Fibroblast of lung (primary cell): ENCODE measurements around the gene SNAP25. TPM values are rescaled to one million over a fixed set of nuclear protein-coding genes. Genes with fewer than 3 reads are reported as not detected.

Experiments used
- DNase-seq, 2 donors: peaks; one replicate each; pipeline versions ENCODE4 v3.0.0 to v3.0.0-alpha.2; 2010; ENCODE audit warnings: low read depth in 2 of 2
- H2AFZ ChIP-seq: 2 replicates; pipeline ENCODE4 v1.5.1; 2012; ENCODE audit warnings: low read length, control low read depth, inconsistent platforms
- H3K27ac ChIP-seq: 2 replicates; pipeline ENCODE4 v1.5.1; 2011; ENCODE audit warnings: low read length, control low read depth; ENCODE audit not compliant: insufficient read depth
- H3K27me3 ChIP-seq: 2 replicates; pipeline ENCODE4 v1.5.1; 2011; ENCODE audit warnings: mild to moderate bottlenecking, low read length; ENCODE audit not compliant: control insufficient read depth, insufficient read depth
- H3K36me3 ChIP-seq: 2 replicates; pipeline ENCODE4 v1.5.1; 2011; ENCODE audit warnings: low read length; ENCODE audit not compliant: control insufficient read depth, insufficient read depth
- H3K4me1 ChIP-seq: 2 replicates; pipeline ENCODE4 v1.5.1; 2011; ENCODE audit warnings: low read length; ENCODE audit not compliant: control insufficient read depth, insufficient read depth; ENCODE audit errors: extremely low read depth
- H3K4me2 ChIP-seq: 2 replicates; pipeline ENCODE4 v1.5.1; 2011; ENCODE audit warnings: low read length, control low read depth; ENCODE audit not compliant: insufficient read depth; ENCODE audit errors: extremely low read depth
- H3K4me3 ChIP-seq, 4 experiments: fragments of 200-600 bp in 1 of 4; sonication (generic) in 1 of 4; replicated peaks in 1 of 4; 2 replicates each; pipeline ENCODE4 v1.5.1; 2011 to 2016; ENCODE audit warnings: low read length in 4 of 4, low read depth in 3 of 4, mild to moderate bottlenecking in 3 of 4, control low read depth in 2 of 4, inconsistent platforms in 1 of 4, mixed read lengths in 1 of 4; ENCODE audit not compliant: insufficient read depth in 1 of 4; ENCODE audit errors: control extremely low read depth in 1 of 4
- H3K79me2 ChIP-seq: 2 replicates; pipeline ENCODE4 v1.5.1; 2012; ENCODE audit warnings: mild to moderate bottlenecking, low read length, inconsistent platforms; ENCODE audit not compliant: control insufficient read depth, insufficient read depth
- H3K9ac ChIP-seq: 2 replicates; pipeline ENCODE4 v1.5.1; 2011; ENCODE audit warnings: mild to moderate bottlenecking, low read length, control low read depth; ENCODE audit not compliant: insufficient read depth
- H3K9me3 ChIP-seq: 2 replicates; pipeline ENCODE4 v1.5.1; 2012; ENCODE audit warnings: low read depth, low read length; ENCODE audit not compliant: control insufficient read depth, insufficient read depth
- H4K20me1 ChIP-seq: 2 replicates; pipeline ENCODE4 v1.5.1; 2011; ENCODE audit warnings: low read length; ENCODE audit not compliant: control insufficient read depth, insufficient read depth; ENCODE audit errors: extremely low read depth
- EZH2 ChIP-seq: IDR thresholded peaks from 2 replicates; pipeline ENCODE4 v1.5.1; 2012; ENCODE audit warnings: low read length, control low read depth, mild to moderate bottlenecking; ENCODE audit errors: missing control alignments
- polyA plus RNA-seq, 2 donors: library from polyadenylated mRNA; depleted of rRNA in 1 of 2; stranded (reverse) in 1 of 2; unstranded in 1 of 2; fragments of >200 nt; gene quantifications; 2 replicates each; pipeline ENCODE4 v1.2.1, GENCODE V29; 2011 to 2012; ENCODE audit warnings: missing spikeins in 1 of 2
- total RNA-seq: library from RNA; depleted of rRNA; stranded (reverse); fragments of >200 nt; gene quantifications from 2 replicates; pipeline ENCODE4 v1.2.1, GENCODE V29; 2014
- TF ChIP-seq, protein P1 (sequence below), 2 donors: IDR thresholded peaks in 1 of 2; conservative IDR thresholded peaks in 1 of 2; 1 replicate in 1 of 2; 2 replicates in 1 of 2; pipeline ENCODE4 v1.5.1; 2011 to 2012; ENCODE audit warnings: low read length in 2 of 2, control low read depth in 1 of 2, inconsistent platforms in 1 of 2, low read depth in 1 of 2, mild to moderate bottlenecking in 1 of 2

SNAP25 gene
- total and polyA plus RNA-seq, 2 donors (not counting 1 experiment from before 2014, with no cell fraction given), result 4.5 to 8.2 TPM

DNA sequence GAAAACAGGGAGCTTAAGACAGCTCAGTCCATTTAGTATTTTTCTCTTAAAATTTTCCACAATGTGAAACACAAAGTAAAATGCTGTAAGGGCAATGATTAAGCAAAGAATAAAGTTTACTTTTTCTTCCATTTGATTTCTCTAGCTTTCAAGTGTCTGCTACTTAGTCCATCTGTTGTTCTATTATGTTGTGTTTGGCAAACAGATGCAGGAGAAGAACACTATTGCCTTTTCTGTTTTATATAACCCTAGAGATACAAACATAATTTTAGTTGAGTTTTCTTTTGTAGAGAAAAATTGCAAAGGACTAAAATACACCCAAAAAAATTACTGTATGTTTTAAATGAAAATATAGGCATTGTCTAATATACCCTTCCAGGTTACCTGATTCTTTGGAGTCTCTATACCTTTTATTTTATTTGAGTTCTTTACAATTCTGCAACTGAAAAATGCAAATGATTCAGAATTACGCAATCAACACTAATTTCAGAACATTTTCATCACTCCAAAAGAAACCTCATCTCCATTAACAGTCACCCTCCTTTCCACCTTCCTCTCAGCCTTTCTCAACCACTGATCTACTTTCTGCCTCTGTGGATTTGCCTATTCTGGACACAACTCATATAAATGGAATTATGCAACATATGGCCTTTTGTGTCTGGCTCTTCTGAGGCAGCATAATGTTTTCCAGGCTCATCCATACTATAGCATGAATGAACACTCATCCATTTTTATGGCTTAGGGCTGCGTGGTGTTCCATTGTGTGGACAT, 118.5 kb downstream of the SNAP25 start:
- Histone ChIP-seq H3K4me1 (peaks cover 2% of the 10 kb centered on the region), H3K4me3 (no peak overlapping the region), H3K9me3 (no peaks in the 10 kb centered on the region), H3K27me3 (no peaks in the 10 kb centered on the region), H3K9ac (no peak overlapping the region), H3K36me3 (no peaks in the 10 kb centered on the region), H3K79me2 (no peaks in the 10 kb centered on the region), H3K4me2 (no peak overlapping the region), H3K27ac (no peak overlapping the region), H2AFZ (no peak overlapping the region), H4K20me1 (no peaks in the 10 kb centered on the region)
- no peak for TF ChIP-seq EZH2
- TF ChIP-seq, protein P1, sequence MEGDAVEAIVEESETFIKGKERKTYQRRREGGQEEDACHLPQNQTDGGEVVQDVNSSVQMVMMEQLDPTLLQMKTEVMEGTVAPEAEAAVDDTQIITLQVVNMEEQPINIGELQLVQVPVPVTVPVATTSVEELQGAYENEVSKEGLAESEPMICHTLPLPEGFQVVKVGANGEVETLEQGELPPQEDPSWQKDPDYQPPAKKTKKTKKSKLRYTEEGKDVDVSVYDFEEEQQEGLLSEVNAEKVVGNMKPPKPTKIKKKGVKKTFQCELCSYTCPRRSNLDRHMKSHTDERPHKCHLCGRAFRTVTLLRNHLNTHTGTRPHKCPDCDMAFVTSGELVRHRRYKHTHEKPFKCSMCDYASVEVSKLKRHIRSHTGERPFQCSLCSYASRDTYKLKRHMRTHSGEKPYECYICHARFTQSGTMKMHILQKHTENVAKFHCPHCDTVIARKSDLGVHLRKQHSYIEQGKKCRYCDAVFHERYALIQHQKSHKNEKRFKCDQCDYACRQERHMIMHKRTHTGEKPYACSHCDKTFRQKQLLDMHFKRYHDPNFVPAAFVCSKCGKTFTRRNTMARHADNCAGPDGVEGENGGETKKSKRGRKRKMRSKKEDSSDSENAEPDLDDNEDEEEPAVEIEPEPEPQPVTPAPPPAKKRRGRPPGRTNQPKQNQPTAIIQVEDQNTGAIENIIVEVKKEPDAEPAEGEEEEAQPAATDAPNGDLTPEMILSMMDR (conservative IDR thresholded peaks at IDR 0.05 in 1 of 2, IDR thresholded peaks at IDR 0.05 in 1 of 2; ENCODE audit: low read depth in 1 of 2, low read length in 2 of 2), result no peak
- DNase-seq, result peak; percentile 34 to 57

DNA sequence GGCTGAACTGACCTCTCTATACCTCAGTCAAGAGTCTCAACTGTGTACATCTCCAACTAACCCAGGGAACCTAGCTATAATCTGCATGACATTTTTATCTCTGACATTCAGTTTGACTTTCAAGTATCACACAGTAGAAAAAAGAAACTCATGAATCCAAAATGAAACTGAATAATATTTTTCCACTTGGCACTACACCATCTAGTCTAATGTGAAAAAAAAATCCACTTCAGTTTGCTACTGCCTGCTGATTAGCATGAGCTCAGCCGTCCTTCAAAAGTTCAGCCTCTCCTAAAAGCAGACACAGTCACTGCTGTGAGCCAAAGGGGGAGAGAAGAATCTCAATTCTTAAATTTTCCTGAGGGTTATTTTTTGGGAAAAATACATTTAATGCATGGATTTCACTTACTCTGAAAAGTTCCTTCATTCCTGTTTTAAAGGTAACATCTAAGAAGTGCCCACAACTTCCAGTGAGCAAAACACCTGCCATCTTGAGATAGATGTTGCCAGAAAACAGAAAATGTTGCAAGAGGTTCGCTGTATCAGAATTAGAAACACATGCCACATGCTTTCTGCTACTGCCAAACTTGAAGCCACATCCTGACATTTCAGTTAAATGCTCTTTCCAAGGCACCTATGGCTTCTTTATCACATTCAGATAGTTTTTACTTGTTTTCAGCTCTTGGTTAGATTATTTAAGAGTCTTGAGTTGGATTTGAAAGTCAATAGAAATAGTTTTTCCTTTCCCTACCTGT, 120.0 kb downstream of the SNAP25 start:
- H3K9me3 ChIP-seq, result no peaks in the 10 kb centered on the region
- H3K4me3 ChIP-seq, result no peak overlapping the region
- no peak for DNase-seq
- H4K20me1 ChIP-seq, result no peaks in the 10 kb centered on the region
- H3K27ac ChIP-seq, result no peak overlapping the region
- no peaks in the 10 kb centered on the region for H3K79me2 ChIP-seq
- no peak overlapping the region for H2AFZ ChIP-seq
- H3K4me2 ChIP-seq, result no peak overlapping the region
- no peaks in the 10 kb centered on the region for H3K36me3 ChIP-seq
- peaks cover 2% of the 10 kb centered on the region for H3K4me1 ChIP-seq
- no peaks in the 10 kb centered on the region for H3K27me3 ChIP-seq
- H3K9ac ChIP-seq, result no peak overlapping the region
- TF ChIP-seq, protein P1 (conservative IDR thresholded peaks at IDR 0.05 in 1 of 2, IDR thresholded peaks at IDR 0.05 in 1 of 2; ENCODE audit: low read depth in 1 of 2, low read length in 2 of 2), result no peak
- TF ChIP-seq EZH2, result no peak

DNA sequence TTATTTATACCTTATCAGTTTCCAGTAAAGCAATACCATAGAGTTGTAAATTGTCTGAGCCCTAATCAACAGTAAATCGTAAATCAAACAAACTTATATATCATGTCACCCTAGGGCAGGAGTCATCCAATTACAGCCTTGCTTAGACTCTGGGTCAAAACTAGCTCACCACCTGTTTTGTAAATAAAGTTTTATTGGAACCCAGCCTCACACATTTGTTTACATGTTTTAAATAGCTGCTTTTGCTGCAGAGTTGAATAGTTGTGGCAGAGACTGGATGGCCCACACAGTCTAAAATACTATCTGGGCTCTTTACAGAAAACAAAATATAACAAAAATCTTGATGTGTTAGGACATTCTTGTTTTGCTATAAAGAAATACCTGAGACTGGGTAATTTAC, 121.0 kb downstream of the SNAP25 start:
- Histone ChIP-seq H3K4me3 (no peak overlapping the region), H3K9me3 (no peaks in the 10 kb centered on the region), H3K27me3 (no peaks in the 10 kb centered on the region), H3K27ac (no peak overlapping the region), H3K79me2 (no peaks in the 10 kb centered on the region), H3K36me3 (no peaks in the 10 kb centered on the region), H4K20me1 (no peaks in the 10 kb centered on the region), H2AFZ (no peak overlapping the region), H3K9ac (no peak overlapping the region), H3K4me2 (no peak overlapping the region), H3K4me1 (peaks cover 2% of the 10 kb centered on the region)
- TF ChIP-seq, protein P1 (conservative IDR thresholded peaks at IDR 0.05 in 1 of 2, IDR thresholded peaks at IDR 0.05 in 1 of 2; ENCODE audit: low read depth in 1 of 2, low read length in 2 of 2), result no peak
- no peak for TF ChIP-seq EZH2
- no peak for DNase-seq
